ENCODE results near the gene SH3BGRL2.

DNA sequence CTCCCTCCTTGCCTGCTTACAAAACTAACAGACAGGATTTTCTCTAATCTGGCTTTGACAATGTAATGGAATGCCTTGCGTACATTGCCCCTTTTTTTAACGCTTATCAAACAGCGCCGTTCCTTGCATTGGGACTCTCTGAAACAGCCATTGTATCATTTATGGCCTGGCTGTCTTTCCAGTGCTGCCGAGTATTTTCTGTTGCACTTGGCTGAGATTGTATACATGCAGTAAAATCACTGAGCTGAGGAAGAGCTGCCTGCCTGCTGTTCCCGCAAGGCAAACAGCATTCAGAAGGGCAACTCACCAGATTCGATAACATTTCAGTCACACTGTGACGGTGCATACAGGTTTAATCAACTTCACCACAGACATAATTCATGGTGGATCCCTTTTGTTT lies 106.0 kb downstream of the SH3BGRL2 start:
- TF ChIP-seq CTCF (conservative IDR thresholded peaks at IDR 0.05; ENCODE audit: low read length) = no peak
- TF ChIP-seq EZH2phosphoT487 (IDR thresholded peaks at IDR 0.05; ENCODE audit: borderline replicate concordance, low read depth, low read length) = no peak

All from OCI-LY7 (cell line).